Brain pericyte (primary cell): ENCODE results near the gene MRPL36.
"Not testable (repeated sequence)": the region's sequence is repeated elsewhere in the genome, so short reads cannot be mapped to it uniquely, and the experiment has no call there.

Source experiments
- DNase-seq: peaks from one replicate; pipeline ENCODE4 v3.0.0-alpha.2; 2012; ENCODE audit warnings: low read depth, low spot score

The MRPL36 gene

GRCh38 chr5:1832511-1833250 is 33.0 kb upstream of the MRPL36 start:
- no peak for DNase-seq

GRCh38 chr5:1831677-1832313 is 32.2 kb upstream of the MRPL36 start:
- DNase-seq = no peak

GRCh38 chr5:1831257-1831656 is 31.6 kb upstream of the MRPL36 start:
- DNase-seq = no peak

GRCh38 chr5:1830571-1831228 is 31.1 kb upstream of the MRPL36 start:
- no peak for DNase-seq

- no peak for DNase-seq
Observed at GRCh38 chr5:1827886-1828397, 28.3 kb upstream of the MRPL36 start.

GRCh38 chr5:1827025-1827885 is 27.6 kb upstream of the MRPL36 start:
- DNase-seq = no peak

GRCh38 chr5:1826235-1826980 is 26.8 kb upstream of the MRPL36 start:
- DNase-seq = no peak

- no peak for DNase-seq
Observed at GRCh38 chr5:1824903-1825841, 25.5 kb upstream of the MRPL36 start.

- DNase-seq = no peak
Observed at GRCh38 chr5:1824109-1824821, 24.6 kb upstream of the MRPL36 start.

- DNase-seq = no peak
Observed at GRCh38 chr5:1823381-1824034, 23.9 kb upstream of the MRPL36 start.

GRCh38 chr5:1821862-1822261 is 22.2 kb upstream of the MRPL36 start:
- DNase-seq = no peak

GRCh38 chr5:1820926-1821325 is 21.3 kb upstream of the MRPL36 start:
- no peak for DNase-seq

- no peak for DNase-seq
Observed at GRCh38 chr5:1820381-1820780, 20.7 kb upstream of the MRPL36 start.

GRCh38 chr5:1819458-1819857 is 19.8 kb upstream of the MRPL36 start:
- no peak for DNase-seq

- no peak for DNase-seq
Observed at GRCh38 chr5:1818784-1819183, 19.1 kb upstream of the MRPL36 start.

GRCh38 chr5:1817261-1818043 is 17.8 kb upstream of the MRPL36 start:
- DNase-seq = no peak

- not testable (repeated sequence) for DNase-seq
Observed at GRCh38 chr5:1816495-1817089, 17.0 kb upstream of the MRPL36 start.
